Measurements from ENCODE around the gene FAM53B.
A peak's percentile ranks its signal among the peaks of the same experiment; 100 is the strongest.

FAM53B gene

GRCh38 chr10:124641282-124642087 is 102.7 kb downstream of the FAM53B start:
- Histone ChIP-seq H3K9me3 (ENCODE audit: control insufficient read depth, insufficient read depth, low read depth, low read length) (no peaks in the 10 kb centered on the region), H3K27ac (ENCODE audit: extremely low read depth, low read depth, low read length) (no peak overlapping the region), H3K36me3 (ENCODE audit: control insufficient read depth in 2 of 2, insufficient read depth in 1 of 2, low read length in 2 of 2) (peaks cover 0 to 6% of the 10 kb centered on the region in 2 experiments; a peak in 1 of 3 replicates), H3K4me1 (ENCODE audit: control insufficient read depth, insufficient read depth, low read length) (no peaks in the 10 kb centered on the region), H3K4me3 (ENCODE audit: low read depth, low read length) (no peak overlapping the region)
- TF ChIP-seq SCRT1 (tag by site-specific recombination; IDR thresholded peaks at IDR 0.05; ENCODE audit: borderline replicate concordance) (peak; percentile 60), ZNF341 (tag by site-specific recombination; IDR thresholded peaks at IDR 0.05; ENCODE audit: low read depth) (0 out of 2 replicates have a peak, but pooled peaks have one; percentile 20), ZNF138 (tag by site-specific recombination; IDR thresholded peaks at IDR 0.05; ENCODE audit: borderline replicate concordance) (no peak), MEIS1 (CRISPR knock-in tag; IDR thresholded peaks at IDR 0.05; ENCODE audit: borderline replicate concordance) (no peak), SCRT2 (tag by site-specific recombination; IDR thresholded peaks at IDR 0.05) (peak; percentile 81)
- CTCF ChIA-PET, result no interaction called here
- POLR2A ChIA-PET, result no interaction called here

DNA sequence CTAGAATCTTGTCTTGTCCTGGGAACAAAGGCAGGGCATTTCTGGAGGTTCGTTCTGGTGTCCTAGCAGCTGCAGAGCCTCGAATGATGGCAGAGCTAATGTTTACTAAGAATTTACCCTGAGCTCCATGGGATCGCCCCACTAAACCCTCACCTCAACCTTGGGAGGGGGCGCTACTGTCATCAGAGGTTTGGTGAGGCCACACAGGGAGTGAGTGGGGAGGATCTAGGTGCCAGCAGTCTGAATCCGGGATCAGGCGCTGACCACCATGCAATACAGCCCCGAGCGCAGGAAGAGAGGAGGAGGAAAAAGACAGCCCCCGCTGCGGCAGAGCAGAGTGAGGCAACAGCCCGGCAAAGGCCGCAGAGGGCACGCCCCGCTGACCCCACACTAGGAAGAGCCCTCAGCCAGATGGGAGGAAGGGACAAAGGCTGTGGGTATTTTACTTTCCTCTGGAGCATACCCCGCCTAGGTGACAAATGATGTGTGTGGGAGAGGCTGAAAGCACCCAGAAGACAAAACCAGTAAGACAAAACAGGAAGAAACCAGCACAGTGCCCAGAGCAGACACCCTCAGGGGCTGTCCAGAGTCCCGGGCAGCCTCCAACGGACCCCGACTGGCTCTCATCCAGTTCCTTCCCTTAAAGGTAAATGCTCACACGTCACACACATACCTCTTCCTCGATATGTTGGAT is 103.5 kb downstream of the FAM53B start:
- Histone ChIP-seq H3K27ac (ENCODE audit: extremely low read depth, low read depth, low read length) (no peak overlapping the region), H3K4me1 (ENCODE audit: control insufficient read depth, insufficient read depth, low read length) (no peaks in the 10 kb centered on the region), H3K36me3 (ENCODE audit: control insufficient read depth in 2 of 2, insufficient read depth in 1 of 2, low read length in 2 of 2) (peaks cover 0 to 6% of the 10 kb centered on the region in 2 experiments; a peak in 1 of 3 replicates), H3K4me3 (ENCODE audit: low read depth, low read length) (no peak overlapping the region), H3K9me3 (ENCODE audit: control insufficient read depth, insufficient read depth, low read depth, low read length) (no peaks in the 10 kb centered on the region)
- TF ChIP-seq ZFHX2 (tag by site-specific recombination; conservative IDR thresholded peaks at IDR 0.05) (0 out of 2 replicates have a peak, but pooled peaks have one; percentile 10), ZNF391 (tag by site-specific recombination; IDR thresholded peaks at IDR 0.05; ENCODE audit: borderline replicate concordance, low read depth) (no peak)
- ChIA-PET CTCF (no interaction called here), POLR2A (no interaction called here)

DNA sequence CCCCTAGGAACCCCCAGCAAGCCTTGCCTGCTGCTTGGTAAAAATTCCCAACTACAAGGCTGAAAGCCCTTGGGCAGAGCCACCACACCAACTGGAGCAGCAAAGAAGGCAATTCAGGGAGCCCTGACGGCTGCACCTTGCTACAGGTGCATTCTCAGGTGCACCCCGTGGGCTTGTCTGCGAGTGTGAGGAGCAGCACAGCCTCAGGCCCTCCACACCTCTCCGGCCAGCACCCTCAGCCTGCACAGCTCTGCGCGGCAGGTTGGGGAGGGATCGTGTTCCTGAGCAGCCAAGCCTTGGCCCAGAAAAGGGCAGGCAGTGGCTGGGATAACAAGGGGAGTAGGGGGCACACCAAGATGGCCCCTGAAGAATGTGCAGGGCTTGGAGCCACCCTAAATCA is 104.1 kb downstream of the FAM53B start:
- H3K4me3 ChIP-seq (ENCODE audit: low read depth, low read length), result no peak overlapping the region
- TF ChIP-seq ZNF560 (tag by site-specific recombination; IDR thresholded peaks at IDR 0.05; ENCODE audit: borderline replicate concordance), result no peak
- no peak for TF ChIP-seq GLI2 (tag by site-specific recombination; IDR thresholded peaks at IDR 0.05; ENCODE audit: borderline replicate concordance, low read depth)
- TF ChIP-seq SP2 (tag by site-specific recombination; IDR thresholded peaks at IDR 0.05), result no peak
- TF ChIP-seq ZNF48 (tag by site-specific recombination; IDR thresholded peaks at IDR 0.05), result no peak
- no peak for TF ChIP-seq HOXD13 (CRISPR knock-in tag; IDR thresholded peaks at IDR 0.05; ENCODE audit: borderline replicate concordance)
- POLR2A ChIA-PET, result no interaction called here
- no peak overlapping the region for H3K27ac ChIP-seq (ENCODE audit: extremely low read depth, low read depth, low read length)
- H3K9me3 ChIP-seq (ENCODE audit: control insufficient read depth, insufficient read depth, low read depth, low read length), result no peaks in the 10 kb centered on the region
- no peaks in the 10 kb centered on the region for H3K4me1 ChIP-seq (ENCODE audit: control insufficient read depth, insufficient read depth, low read length)
- peaks cover 0 to 6% of the 10 kb centered on the region in 2 experiments; a peak in 1 of 3 replicates for H3K36me3 ChIP-seq (ENCODE audit: control insufficient read depth in 2 of 2, insufficient read depth in 1 of 2, low read length in 2 of 2)
- CTCF ChIA-PET, result no interaction called here

DNA sequence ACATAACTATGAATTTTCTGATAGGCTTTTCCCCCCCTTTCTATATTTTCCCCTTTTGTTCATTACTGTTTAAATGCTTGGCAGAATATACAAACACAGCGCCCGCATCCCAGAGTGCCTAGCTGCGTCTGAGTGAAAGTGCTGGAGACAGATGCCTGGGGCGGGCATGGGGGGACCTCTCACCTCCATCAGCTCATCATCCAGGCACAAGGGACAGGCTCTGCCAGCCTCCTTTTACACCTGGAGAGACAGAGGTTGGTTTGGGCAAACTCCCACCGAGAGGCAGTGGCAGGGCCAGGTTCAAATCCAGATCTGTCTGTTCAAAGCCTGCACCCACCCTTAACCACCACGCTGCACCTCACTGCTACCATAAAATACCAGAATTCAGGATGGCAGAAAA is 104.5 kb downstream of the FAM53B start:
- CTCF ChIA-PET, result no interaction called here
- Histone ChIP-seq H3K27ac (ENCODE audit: extremely low read depth, low read depth, low read length) (no peak overlapping the region), H3K4me1 (ENCODE audit: control insufficient read depth, insufficient read depth, low read length) (no peaks in the 10 kb centered on the region), H3K4me3 (ENCODE audit: low read depth, low read length) (no peak overlapping the region), H3K9me3 (ENCODE audit: control insufficient read depth, insufficient read depth, low read depth, low read length) (no peaks in the 10 kb centered on the region), H3K36me3 (ENCODE audit: control insufficient read depth in 2 of 2, insufficient read depth in 1 of 2, low read length in 2 of 2) (peaks cover 0 to 6% of the 10 kb centered on the region in 2 experiments; a peak in 1 of 3 replicates)
- no peak for TF ChIP-seq ZNF138 (tag by site-specific recombination; IDR thresholded peaks at IDR 0.05; ENCODE audit: borderline replicate concordance)
- TF ChIP-seq, protein P1, sequence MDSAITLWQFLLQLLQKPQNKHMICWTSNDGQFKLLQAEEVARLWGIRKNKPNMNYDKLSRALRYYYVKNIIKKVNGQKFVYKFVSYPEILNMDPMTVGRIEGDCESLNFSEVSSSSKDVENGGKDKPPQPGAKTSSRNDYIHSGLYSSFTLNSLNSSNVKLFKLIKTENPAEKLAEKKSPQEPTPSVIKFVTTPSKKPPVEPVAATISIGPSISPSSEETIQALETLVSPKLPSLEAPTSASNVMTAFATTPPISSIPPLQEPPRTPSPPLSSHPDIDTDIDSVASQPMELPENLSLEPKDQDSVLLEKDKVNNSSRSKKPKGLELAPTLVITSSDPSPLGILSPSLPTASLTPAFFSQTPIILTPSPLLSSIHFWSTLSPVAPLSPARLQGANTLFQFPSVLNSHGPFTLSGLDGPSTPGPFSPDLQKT (IDR thresholded peaks at IDR 0.05; ENCODE audit: borderline replicate concordance, low read depth, low read length), result no peak
- no peak for TF ChIP-seq ZNF48 (tag by site-specific recombination; IDR thresholded peaks at IDR 0.05)
- no peak for TF ChIP-seq KLF7 (tag by site-specific recombination; IDR thresholded peaks at IDR 0.05; ENCODE audit: borderline replicate concordance)
- TF ChIP-seq KLF10 (tag by site-specific recombination; IDR thresholded peaks at IDR 0.05), result no peak
- no peak for TF ChIP-seq ZNF311 (tag by site-specific recombination; IDR thresholded peaks at IDR 0.05; ENCODE audit: borderline replicate concordance)
- POLR2A ChIA-PET, result no interaction called here
